Astrocyte (in vitro differentiated cells and primary cell): ENCODE data around the gene DUSP8. TPM values are rescaled to one million over a fixed set of nuclear protein-coding genes. Genes with fewer than 3 reads are reported as not detected.

Experiments used
- DNase-seq: peaks from one replicate; pipeline ENCODE4 v3.0.0-alpha.2; 2010; ENCODE audit warnings: low read depth
- FAIRE-seq: peaks from 2 replicates; lab custom pipeline; 2011; peaks lifted over from hg19 to GRCh38; lab: Jason Lieb, UNC
- H2AFZ ChIP-seq: 2 replicates; pipeline ENCODE4 v1.6.0; 2012; ENCODE audit warnings: low read depth, low read length, inconsistent platforms
- H3K27ac ChIP-seq: 2 replicates; pipeline ENCODE4 v1.5.1; 2011; ENCODE audit warnings: low read depth, low read length, inconsistent platforms
- H3K27me3 ChIP-seq: 2 replicates; pipeline ENCODE4 v1.6.0; 2011; ENCODE audit warnings: low read length, inconsistent platforms; ENCODE audit not compliant: insufficient read depth
- H3K36me3 ChIP-seq: 2 replicates; pipeline ENCODE4 v1.5.1; 2011; ENCODE audit warnings: low read length, inconsistent platforms; ENCODE audit not compliant: insufficient read depth
- H3K4me1 ChIP-seq: 2 replicates; pipeline ENCODE4 v1.5.1; 2011; ENCODE audit warnings: low read length, inconsistent platforms; ENCODE audit not compliant: insufficient read depth
- H3K4me2 ChIP-seq: 2 replicates; pipeline ENCODE4 v1.6.0; 2012; ENCODE audit warnings: low read length, inconsistent platforms
- H3K4me3 ChIP-seq: 2 replicates; pipeline ENCODE4 v1.5.1; 2011; ENCODE audit warnings: low read depth, mild to moderate bottlenecking, low read length, inconsistent platforms; ENCODE audit not compliant: insufficient read depth
- H3K79me2 ChIP-seq: 2 replicates; pipeline ENCODE4 v1.6.0; 2012; ENCODE audit warnings: mild to moderate bottlenecking, low read length, inconsistent platforms; ENCODE audit not compliant: insufficient read depth
- H3K9ac ChIP-seq: 2 replicates; pipeline ENCODE4 v1.6.0; 2012; ENCODE audit warnings: mild to moderate bottlenecking, low read length, inconsistent platforms
- H3K9me3 ChIP-seq: 2 replicates; pipeline ENCODE4 v1.5.1; 2012; ENCODE audit warnings: low read depth, mild to moderate bottlenecking, low read length, inconsistent platforms; ENCODE audit not compliant: insufficient read depth
- H4K20me1 ChIP-seq: 2 replicates; pipeline ENCODE4 v1.6.0; 2012; ENCODE audit warnings: low read length, inconsistent platforms; ENCODE audit not compliant: insufficient read depth
- H3K27ac Mint-ChIP-seq: one replicate; pipeline ENCODE4 v1.8.0; 2021; ENCODE audit warnings: mild to moderate bottlenecking, mixed read lengths; ENCODE audit not compliant: unreplicated experiment
- H3K27me3 Mint-ChIP-seq: one replicate; pipeline ENCODE4 v1.8.0; 2021; ENCODE audit warnings: low read depth, mixed read lengths; ENCODE audit not compliant: unreplicated experiment
- H3K36me3 Mint-ChIP-seq: one replicate; pipeline ENCODE4 v1.8.0; 2021; ENCODE audit warnings: low read depth, mixed read lengths; ENCODE audit not compliant: unreplicated experiment
- H3K4me1 Mint-ChIP-seq: one replicate; pipeline ENCODE4 v1.8.0; 2021; ENCODE audit warnings: low read depth, mixed read lengths; ENCODE audit not compliant: unreplicated experiment
- H3K4me3 Mint-ChIP-seq: one replicate; pipeline ENCODE4 v1.8.0; 2021; ENCODE audit warnings: mild to moderate bottlenecking, moderate library complexity, mixed read lengths; ENCODE audit not compliant: unreplicated experiment
- H3K9me3 Mint-ChIP-seq: one replicate; pipeline ENCODE4 v1.8.0; 2021; ENCODE audit warnings: mild to moderate bottlenecking, mixed read lengths; ENCODE audit not compliant: unreplicated experiment
- EZH2 ChIP-seq: IDR thresholded peaks from 2 replicates; pipeline ENCODE4 v1.6.1; 2012; ENCODE audit warnings: mild to moderate bottlenecking, low read length, inconsistent platforms; ENCODE audit not compliant: insufficient read depth
- total RNA-seq: library from RNA; stranded (reverse); gene quantifications from 2 replicates; pipeline ENCODE4 v1.2.1, GENCODE V29; 2021
- TF ChIP-seq, protein P1 (sequence below): IDR thresholded peaks from 2 replicates; pipeline ENCODE4 v1.5.1; 2011; ENCODE audit warnings: low read depth, mild to moderate bottlenecking, inconsistent platforms, low read length, moderate library complexity; ENCODE audit not compliant: insufficient read depth

DUSP8 gene
- total RNA-seq, 1 donor from 2014 or later = 14.8 TPM

- H4K20me1 ChIP-seq = peaks cover 70% of the 10 kb centered on the region
- peaks cover 14% of the 10 kb centered on the region for H3K79me2 ChIP-seq
- H3K4me2 ChIP-seq = no peak overlapping the region
- H2AFZ ChIP-seq = no peak overlapping the region
- H3K36me3 Mint-ChIP-seq = peaks cover 4% of the 10 kb centered on the region
- H3K36me3 ChIP-seq = no peaks in the 10 kb centered on the region
- H3K4me3 ChIP-seq = no peak overlapping the region
- H3K27ac ChIP-seq = no peak overlapping the region
- TF ChIP-seq, protein P1, sequence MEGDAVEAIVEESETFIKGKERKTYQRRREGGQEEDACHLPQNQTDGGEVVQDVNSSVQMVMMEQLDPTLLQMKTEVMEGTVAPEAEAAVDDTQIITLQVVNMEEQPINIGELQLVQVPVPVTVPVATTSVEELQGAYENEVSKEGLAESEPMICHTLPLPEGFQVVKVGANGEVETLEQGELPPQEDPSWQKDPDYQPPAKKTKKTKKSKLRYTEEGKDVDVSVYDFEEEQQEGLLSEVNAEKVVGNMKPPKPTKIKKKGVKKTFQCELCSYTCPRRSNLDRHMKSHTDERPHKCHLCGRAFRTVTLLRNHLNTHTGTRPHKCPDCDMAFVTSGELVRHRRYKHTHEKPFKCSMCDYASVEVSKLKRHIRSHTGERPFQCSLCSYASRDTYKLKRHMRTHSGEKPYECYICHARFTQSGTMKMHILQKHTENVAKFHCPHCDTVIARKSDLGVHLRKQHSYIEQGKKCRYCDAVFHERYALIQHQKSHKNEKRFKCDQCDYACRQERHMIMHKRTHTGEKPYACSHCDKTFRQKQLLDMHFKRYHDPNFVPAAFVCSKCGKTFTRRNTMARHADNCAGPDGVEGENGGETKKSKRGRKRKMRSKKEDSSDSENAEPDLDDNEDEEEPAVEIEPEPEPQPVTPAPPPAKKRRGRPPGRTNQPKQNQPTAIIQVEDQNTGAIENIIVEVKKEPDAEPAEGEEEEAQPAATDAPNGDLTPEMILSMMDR = no peak
- TF ChIP-seq EZH2 = no peak
- H3K27me3 Mint-ChIP-seq = peaks cover 3% of the 10 kb centered on the region
- peaks cover 37% of the 10 kb centered on the region for H3K4me1 ChIP-seq
- H3K27me3 ChIP-seq = no peaks in the 10 kb centered on the region
- H3K9me3 Mint-ChIP-seq = no peaks in the 10 kb centered on the region
- H3K4me3 Mint-ChIP-seq = no peak overlapping the region
- no peak overlapping the region for H3K27ac Mint-ChIP-seq
- H3K4me1 Mint-ChIP-seq = peaks cover 5% of the 10 kb centered on the region
- no peak overlapping the region for H3K9ac ChIP-seq
- FAIRE-seq (no peak), DNase-seq (no peak)
- H3K9me3 ChIP-seq = no peaks in the 10 kb centered on the region
Observed at GRCh38 chr11:1560649-1561251, 11.3 kb downstream of the DUSP8 start.

- TF ChIP-seq, protein P1 = no peak
- no peak for TF ChIP-seq EZH2
- H3K27ac ChIP-seq = no peak overlapping the region
- no peaks in the 10 kb centered on the region for H3K9me3 Mint-ChIP-seq
Observed at GRCh38 chr11:1560002-1560648, 11.9 kb downstream of the DUSP8 start.

More at GRCh38 chr11:1560002-1560648, 11.9 kb downstream of the DUSP8 start:
- Histone ChIP-seq H2AFZ (no peak overlapping the region), H3K4me2 (no peak overlapping the region), H4K20me1 (peaks cover 70% of the 10 kb centered on the region), H3K4me3 (no peak overlapping the region), H3K27me3 (no peaks in the 10 kb centered on the region), H3K9me3 (no peaks in the 10 kb centered on the region), H3K79me2 (peaks cover 9% of the 10 kb centered on the region), H3K9ac (peak overlapping the region; percentile 31), H3K36me3 (no peaks in the 10 kb centered on the region), H3K4me1 (peaks cover 37% of the 10 kb centered on the region)
- H3K36me3 Mint-ChIP-seq = peaks cover 4% of the 10 kb centered on the region
- peaks cover 5% of the 10 kb centered on the region for H3K4me1 Mint-ChIP-seq
- no peak overlapping the region for H3K4me3 Mint-ChIP-seq
- DNase-seq = no peak
- FAIRE-seq = no peak
- H3K27me3 Mint-ChIP-seq = peaks cover 3% of the 10 kb centered on the region
- no peak overlapping the region for H3K27ac Mint-ChIP-seq
